H9 (cell line): Measurements from ENCODE around the gene PNPLA8. TPM values are rescaled to one million over a fixed set of nuclear protein-coding genes. Genes with fewer than 3 reads are reported as not detected.

Experiments
- DNase-seq: peaks from one replicate; pipeline ENCODE4 v3.0.0-alpha.2; 2017
- H2AFZ ChIP-seq: one replicate; pipeline ENCODE4 v1.6.1; 2013; ENCODE audit warnings: mild to moderate bottlenecking, low read length, control low read depth, moderate library complexity
- H2AK5ac ChIP-seq: 2 replicates; pipeline ENCODE4 v1.6.1; 2013; ENCODE audit warnings: low read length, control low read depth, mixed read lengths; ENCODE audit not compliant: insufficient read length
- H2BK120ac ChIP-seq: one replicate; pipeline ENCODE4 v1.6.1; 2013; ENCODE audit warnings: low read depth, mild to moderate bottlenecking, low read length, control low read depth, inconsistent platforms; ENCODE audit not compliant: poor library complexity, severe bottlenecking
- H2BK12ac ChIP-seq: 2 replicates; pipeline ENCODE4 v1.6.1; 2013; ENCODE audit warnings: low read length, control low read depth, mixed read lengths, low read depth; ENCODE audit not compliant: insufficient read length
- H2BK15ac ChIP-seq: 2 replicates; pipeline ENCODE4 v1.6.1; 2013; ENCODE audit warnings: low read depth, low read length, control low read depth
- H2BK20ac ChIP-seq: one replicate; pipeline ENCODE4 v1.6.1; 2013; ENCODE audit warnings: low read depth, mild to moderate bottlenecking, low read length, control low read depth, inconsistent platforms; ENCODE audit not compliant: poor library complexity, severe bottlenecking
- H2BK5ac ChIP-seq: 2 replicates; pipeline ENCODE4 v1.6.1; 2013; ENCODE audit warnings: low read length, control low read depth, mixed read lengths; ENCODE audit not compliant: insufficient read length
- H3K14ac ChIP-seq: 2 replicates; pipeline ENCODE4 v1.6.1; 2013; ENCODE audit warnings: low read length, control low read depth; ENCODE audit not compliant: insufficient read depth
- H3K18ac ChIP-seq: 2 replicates; pipeline ENCODE4 v1.6.1; 2013; ENCODE audit warnings: low read depth, mild to moderate bottlenecking, mixed read lengths, low read length, control low read depth; ENCODE audit not compliant: insufficient read length
- H3K23ac ChIP-seq: 2 replicates; pipeline ENCODE4 v1.6.1; 2013; ENCODE audit warnings: low read length, control low read depth, mixed read lengths, low read depth; ENCODE audit not compliant: insufficient read length
- H3K23me2 ChIP-seq: 2 replicates; pipeline ENCODE4 v1.6.1; 2013; ENCODE audit warnings: low read depth, mild to moderate bottlenecking, mixed read lengths, low read length, control low read depth; ENCODE audit not compliant: insufficient read length, poor library complexity, severe bottlenecking
- H3K27ac ChIP-seq: 2 replicates; pipeline ENCODE4 v1.5.1; 2013; ENCODE audit warnings: low read length, control low read depth, mixed read lengths, low read depth; ENCODE audit not compliant: insufficient read length
- H3K27me3 ChIP-seq: 2 replicates; pipeline ENCODE4 v1.6.1; 2013; ENCODE audit warnings: low read length, control low read depth, inconsistent platforms; ENCODE audit not compliant: insufficient read depth
- H3K4ac ChIP-seq: 2 replicates; pipeline ENCODE4 v1.6.1; 2013; ENCODE audit warnings: low read depth, mild to moderate bottlenecking, control low read depth, inconsistent platforms, low read length, moderate library complexity
- H3K4me1 ChIP-seq: 2 replicates; pipeline ENCODE4 v1.6.1; 2013; ENCODE audit warnings: low read length, control low read depth, inconsistent platforms; ENCODE audit not compliant: insufficient read depth
- H3K4me2 ChIP-seq: 2 replicates; pipeline ENCODE4 v1.6.1; 2013; ENCODE audit warnings: low read length, control low read depth, mixed read lengths; ENCODE audit not compliant: insufficient read length, insufficient read depth
- H3K56ac ChIP-seq: 2 replicates; pipeline ENCODE4 v1.6.1; 2013; ENCODE audit warnings: low read depth, mild to moderate bottlenecking, mixed read lengths, low read length, control low read depth; ENCODE audit not compliant: insufficient read length
- H3K79me1 ChIP-seq: 2 replicates; pipeline ENCODE4 v1.6.1; 2013; ENCODE audit warnings: low read depth, mild to moderate bottlenecking, moderate library complexity, low read length, control low read depth, inconsistent platforms; ENCODE audit not compliant: insufficient read depth, poor library complexity, severe bottlenecking
- H3K79me2 ChIP-seq: 2 replicates; pipeline ENCODE4 v1.6.1; 2013; ENCODE audit warnings: low read length, control low read depth, inconsistent platforms; ENCODE audit not compliant: insufficient read depth
- H3K9ac ChIP-seq: 2 replicates; pipeline ENCODE4 v1.6.1; 2013; ENCODE audit warnings: low read length, control low read depth, mixed read lengths; ENCODE audit not compliant: insufficient read length; ENCODE audit errors: extremely low read depth
- H3K9me3 ChIP-seq: one replicate; pipeline ENCODE4 v1.6.1; 2013; ENCODE audit warnings: low read depth, low read length, inconsistent platforms; ENCODE audit not compliant: control insufficient read depth
- H3T11ph ChIP-seq: one replicate; pipeline ENCODE4 v1.6.1; 2013; ENCODE audit warnings: mild to moderate bottlenecking, low read length, control low read depth, inconsistent platforms
- H4K20me1 ChIP-seq: one replicate; pipeline ENCODE4 v1.6.1; 2013; ENCODE audit not compliant: control insufficient read depth, insufficient read length, insufficient read depth
- H4K5ac ChIP-seq: 2 replicates; pipeline ENCODE4 v1.6.1; 2013; ENCODE audit warnings: low read depth, mild to moderate bottlenecking, mixed read lengths, low read length, control low read depth; ENCODE audit not compliant: insufficient read length
- H4K8ac ChIP-seq: replicated peaks from 2 replicates; pipeline ENCODE4 v1.6.1; 2013; ENCODE audit warnings: low read length, control low read depth, mixed read lengths, low read depth; ENCODE audit not compliant: insufficient read length
- H4K91ac ChIP-seq: 2 replicates; pipeline ENCODE4 v1.6.1; 2013; ENCODE audit warnings: low read depth, mild to moderate bottlenecking, moderate library complexity, mixed read lengths, low read length, control low read depth; ENCODE audit not compliant: insufficient read length
- H3K27ac Mint-ChIP-seq, 3 experiments: 2 replicates in 2 of 3; 3 replicates in 1 of 3; pipeline ENCODE4 v1.8.0; 2020 to 2021; ENCODE audit warnings: mixed read lengths in 3 of 3, mild to moderate bottlenecking in 1 of 3, moderate library complexity in 1 of 3
- H3K27me3 Mint-ChIP-seq: 2 replicates; pipeline ENCODE4 v1.8.0; 2021; ENCODE audit warnings: low read depth, mild to moderate bottlenecking, moderate library complexity, mixed read lengths
- H3K36me3 Mint-ChIP-seq, 3 experiments: 2 replicates in 2 of 3; 3 replicates in 1 of 3; pipeline ENCODE4 v1.8.0; 2020 to 2021; ENCODE audit warnings: low read depth in 3 of 3, mixed read lengths in 3 of 3; ENCODE audit not compliant: insufficient read depth in 1 of 3
- H3K4me1 Mint-ChIP-seq, 2 experiments: 2 replicates each; pipeline ENCODE4 v1.8.0; 2020; ENCODE audit warnings: mixed read lengths in 2 of 2
- H3K4me3 Mint-ChIP-seq, 2 experiments: 2 replicates in 1 of 2; 3 replicates in 1 of 2; pipeline ENCODE4 v1.8.0; 2020 to 2021; ENCODE audit warnings: mild to moderate bottlenecking in 2 of 2, mixed read lengths in 2 of 2, moderate library complexity in 1 of 2
- H3K9me3 Mint-ChIP-seq, 2 experiments: 2 replicates in 1 of 2; 3 replicates in 1 of 2; pipeline ENCODE4 v1.8.0; 2020; ENCODE audit warnings: mild to moderate bottlenecking in 2 of 2, mixed read lengths in 2 of 2, moderate library complexity in 1 of 2
- WGBS: extraction: QIAGEN DNeasy Blood & Tissue Kit; methylation state at CpG from one replicate; pipeline ENCODE4 v1.1.7; 2013; ENCODE audit warnings: missing lambda C conversion rate, low lambda C conversion rate, mixed read lengths; ENCODE audit not compliant: insufficient read length; ENCODE audit errors: extremely low coverage; 5-methylcytosine and 5-hydroxymethylcytosine counted together
- total RNA-seq: library from RNA; stranded (reverse); gene quantifications from 2 replicates; pipeline ENCODE4 v1.2.1, GENCODE V29; 2021
- TF ChIP-seq, protein P1 (sequence below): fragments of 200-600 bp; sonication (generic); conservative IDR thresholded peaks from 3 replicates; pipeline ENCODE4 v1.8.0; 2021; ENCODE audit warnings: antibody characterized with exemption, mild to moderate bottlenecking

PNPLA8 gene
- total RNA-seq, 1 experiment from 2014 or later, result 11.7 TPM

DNA sequence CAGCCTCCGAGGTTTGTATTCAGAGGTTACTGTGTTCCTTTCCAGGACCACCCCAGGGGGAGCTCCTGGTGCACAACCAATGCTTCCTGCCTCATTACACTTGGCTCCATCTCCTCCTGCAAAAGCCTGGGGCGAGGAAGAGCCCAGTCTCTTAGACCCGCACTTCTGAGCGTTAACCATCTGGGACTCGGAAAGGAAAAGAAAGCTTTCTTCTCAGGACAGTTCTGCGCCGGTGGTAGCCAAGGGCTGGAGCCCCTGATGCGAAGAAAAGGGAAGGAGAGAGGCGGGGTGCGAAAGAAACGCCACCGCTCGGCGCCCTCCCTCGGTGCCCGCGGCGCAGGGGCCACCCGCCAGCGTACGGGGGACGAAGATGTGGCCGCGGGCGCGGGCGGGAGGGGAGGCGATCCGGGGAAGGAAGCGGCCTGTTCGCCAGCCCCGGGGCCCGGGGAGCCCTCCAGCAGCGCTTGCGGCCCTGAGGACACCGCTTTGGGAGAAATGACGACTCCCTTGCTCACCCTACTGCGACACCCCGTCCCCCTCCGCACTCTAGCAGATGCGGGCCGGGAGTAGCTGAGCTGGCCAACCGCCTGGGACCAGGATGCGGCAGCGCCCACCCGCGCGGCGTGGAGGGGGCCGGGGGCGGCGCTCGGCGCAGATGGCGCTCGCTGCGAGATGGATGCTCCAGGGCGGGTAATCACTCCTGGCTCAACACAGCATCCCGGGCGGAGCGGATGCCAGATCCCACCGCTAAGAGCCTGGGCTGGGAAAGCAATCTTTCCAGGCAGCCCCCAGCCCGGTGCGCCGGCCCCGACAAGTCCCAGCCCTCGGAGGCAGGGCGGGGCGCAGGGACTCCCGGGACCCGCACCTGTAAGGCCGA is 71.0 kb downstream of the PNPLA8 start:
- Mint-ChIP-seq H3K4me3 (peak overlapping the region; percentile 78 to 97), H3K4me1 (peaks cover 25 to 38% of the 10 kb centered on the region in 2 experiments), H3K27me3 (peaks cover 70% of the 10 kb centered on the region), H3K36me3 (peaks cover 0 to 1% (median 0%) of the 10 kb centered on the region in 3 experiments; a peak in 1 of 7 replicates), H3K9me3 (no peaks in the 10 kb centered on the region), H3K27ac (no peak overlapping the region; a peak in 1 of 7 replicates)
- Histone ChIP-seq H3K23me2 (peaks cover 25% of the 10 kb centered on the region), H2AK5ac (no peak overlapping the region), H3K56ac (no peak overlapping the region), H3K4me2 (peak overlapping the region; percentile 92), H2AFZ (no peak overlapping the region), H3K4me1 (peaks cover 9% of the 10 kb centered on the region), H2BK120ac (no peak overlapping the region), H4K20me1 (no peaks in the 10 kb centered on the region), H4K8ac (no peak overlapping the region), H3K79me2 (no peaks in the 10 kb centered on the region), H3K27me3 (peaks cover 24% of the 10 kb centered on the region; the same call in 1 of the 2 replicates), H3K18ac (no peak overlapping the region), H3K14ac (no peak overlapping the region), H3T11ph (no peak overlapping the region), H2BK12ac (no peak overlapping the region), H3K9ac (no peak overlapping the region), H4K5ac (no peak overlapping the region), H4K91ac (no peak overlapping the region), H3K4ac (no peak overlapping the region), H2BK15ac (no peak overlapping the region), H2BK20ac (no peak overlapping the region), H3K27ac (no peak overlapping the region), H3K9me3 (no peaks in the 10 kb centered on the region), H2BK5ac (no peak overlapping the region), H3K79me1 (no peaks in the 10 kb centered on the region), H3K23ac (no peak overlapping the region)
- DNase-seq, result peak; percentile 60
- WGBS, result no CpG with 5 or more reads among the region's 72 CpGs
- TF ChIP-seq, protein P1, sequence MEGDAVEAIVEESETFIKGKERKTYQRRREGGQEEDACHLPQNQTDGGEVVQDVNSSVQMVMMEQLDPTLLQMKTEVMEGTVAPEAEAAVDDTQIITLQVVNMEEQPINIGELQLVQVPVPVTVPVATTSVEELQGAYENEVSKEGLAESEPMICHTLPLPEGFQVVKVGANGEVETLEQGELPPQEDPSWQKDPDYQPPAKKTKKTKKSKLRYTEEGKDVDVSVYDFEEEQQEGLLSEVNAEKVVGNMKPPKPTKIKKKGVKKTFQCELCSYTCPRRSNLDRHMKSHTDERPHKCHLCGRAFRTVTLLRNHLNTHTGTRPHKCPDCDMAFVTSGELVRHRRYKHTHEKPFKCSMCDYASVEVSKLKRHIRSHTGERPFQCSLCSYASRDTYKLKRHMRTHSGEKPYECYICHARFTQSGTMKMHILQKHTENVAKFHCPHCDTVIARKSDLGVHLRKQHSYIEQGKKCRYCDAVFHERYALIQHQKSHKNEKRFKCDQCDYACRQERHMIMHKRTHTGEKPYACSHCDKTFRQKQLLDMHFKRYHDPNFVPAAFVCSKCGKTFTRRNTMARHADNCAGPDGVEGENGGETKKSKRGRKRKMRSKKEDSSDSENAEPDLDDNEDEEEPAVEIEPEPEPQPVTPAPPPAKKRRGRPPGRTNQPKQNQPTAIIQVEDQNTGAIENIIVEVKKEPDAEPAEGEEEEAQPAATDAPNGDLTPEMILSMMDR, result peak; percentile 39; the same call in 2 of the 3 replicates
